A673 (cell line): ENCODE data around the gene LAMTOR4. TPM values are rescaled to one million over a fixed set of nuclear protein-coding genes. Genes with fewer than 3 reads are reported as not detected.
A peak's percentile ranks its signal among the peaks of the same experiment; 100 is the strongest.

Experiments
- BruUV-seq: library from RNA; stranded (reverse); fragments of 400-500 nt; replicated peaks from 2 replicates; lab custom pipeline; 2021; lab: Mats Ljungman, UMichigan
- CTCF ChIA-PET: fragments of 300-600 bp; sonication (Branson Sonifier 250); formaldehyde crosslinking; loops from one replicate; lab custom pipeline; 2022; ENCODE audit warnings: antibody characterized with exemption; lab: Charles Lee
- POLR2A ChIA-PET: fragments of 300-600 bp; sonication (Branson Sonifier 250); formaldehyde crosslinking; loops from one replicate; lab custom pipeline; 2022; ENCODE audit warnings: antibody characterized with exemption; ENCODE audit not compliant: low non-redundant PET; lab: Charles Lee
- DNase-seq: peaks from one replicate; pipeline ENCODE4 v3.0.0-alpha.2; 2015; ENCODE audit warnings: low spot score
- H3K27ac ChIP-seq: fragments of 200-600 bp; sonication (generic); 2 replicates; pipeline ENCODE4 v1.5.1; 2016; ENCODE audit warnings: mixed run types, low read depth, mild to moderate bottlenecking, mixed read lengths, antibody characterized with exemption, low read length; ENCODE audit not compliant: poor library complexity, severe bottlenecking
- H3K27me3 ChIP-seq: fragments of 200-600 bp; sonication (generic); replicated peaks from 2 replicates; pipeline ENCODE4 v1.6.1; 2017; ENCODE audit warnings: mixed run types, low read depth, mild to moderate bottlenecking, mixed read lengths, antibody characterized with exemption, low read length; ENCODE audit not compliant: insufficient read depth, poor library complexity
- H3K36me3 ChIP-seq: fragments of 200-600 bp; sonication (generic); 2 replicates; pipeline ENCODE4 v1.6.1; 2016; ENCODE audit warnings: mixed run types, mild to moderate bottlenecking, mixed read lengths, antibody characterized with exemption, low read length; ENCODE audit not compliant: insufficient read depth, poor library complexity, severe bottlenecking
- H3K4me1 ChIP-seq: fragments of 200-600 bp; sonication (generic); 2 replicates; pipeline ENCODE4 v1.6.1; 2017; ENCODE audit warnings: mixed run types, mild to moderate bottlenecking, mixed read lengths, antibody characterized with exemption, low read length; ENCODE audit not compliant: insufficient read depth, poor library complexity, severe bottlenecking
- H3K4me3 ChIP-seq: fragments of 200-600 bp; sonication (generic); 2 replicates; pipeline ENCODE4 v1.5.1; 2016; ENCODE audit warnings: low read depth, mixed run types, mild to moderate bottlenecking, mixed read lengths, low read length; ENCODE audit not compliant: poor library complexity, severe bottlenecking
- H3K9me3 ChIP-seq: fragments of 200-600 bp; sonication (generic); 2 replicates; pipeline ENCODE4 v1.6.1; 2016; ENCODE audit warnings: mixed run types, low read depth, mild to moderate bottlenecking, mixed read lengths, antibody characterized with exemption, low read length; ENCODE audit not compliant: poor library complexity, severe bottlenecking
- EZH2 ChIP-seq: fragments of 200-600 bp; sonication (generic); IDR thresholded peaks from 2 replicates; pipeline ENCODE4 v1.6.1; 2017; ENCODE audit warnings: borderline replicate concordance, low read depth, mild to moderate bottlenecking, mixed read lengths, antibody characterized with exemption, low read length; ENCODE audit not compliant: poor library complexity, severe bottlenecking
- intact Hi-C: fragments of 100-400 bp; cut with micrococcal nuclease; formaldehyde crosslinking; loops from one replicate; pipeline ENCODE4 v1.10.0; 2022; ENCODE audit not compliant: unreplicated experiment
- total RNA-seq: library from RNA; stranded (reverse); gene quantifications from 2 replicates; pipeline ENCODE4 v1.2.3, GENCODE V29; 2021
- TF ChIP-seq, protein P1 (sequence below): fragments of 300-800, 200-600 bp; sonication (generic); conservative IDR thresholded peaks from 2 replicates; pipeline ENCODE4 v1.5.1; 2017; ENCODE audit warnings: low read depth, mild to moderate bottlenecking, antibody characterized with exemption, low read length, moderate library complexity, mixed read lengths

LAMTOR4 gene
- total RNA-seq, 1 experiment from 2014 or later = 84.5 TPM

DNA sequence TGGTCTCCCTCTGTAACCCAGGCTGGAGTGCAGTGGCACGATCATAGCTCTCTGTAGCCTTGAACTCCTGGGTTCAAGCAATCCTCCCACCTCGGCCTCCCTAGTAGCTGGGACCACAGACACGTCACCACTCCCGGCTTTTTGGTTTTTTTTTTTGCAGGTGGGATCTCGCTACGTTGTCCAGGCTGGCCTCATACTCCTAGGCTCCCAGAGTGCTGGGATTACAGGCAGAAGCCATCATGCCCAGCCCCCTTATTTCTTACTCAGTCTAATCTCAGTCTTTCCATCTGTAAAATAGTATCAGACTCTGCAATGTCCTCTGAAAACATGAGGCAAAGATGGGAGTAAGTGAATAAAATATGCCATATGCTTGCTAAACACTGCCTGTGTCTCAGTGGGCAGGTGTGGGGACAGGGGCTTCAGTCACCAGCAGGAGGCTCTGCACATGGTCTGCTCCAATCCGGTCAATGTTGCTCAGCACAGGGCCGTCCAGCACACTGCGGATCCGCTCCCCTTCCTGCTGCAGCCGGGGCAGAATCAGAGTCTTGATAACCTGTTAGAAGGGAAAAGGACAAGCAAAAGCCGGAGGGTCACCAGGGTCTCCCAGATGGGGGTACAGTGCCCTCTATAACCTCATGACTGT is 39.1 kb upstream of the LAMTOR4 start:
- ChIA-PET CTCF (no interaction called here), POLR2A (no interaction called here)
- TF ChIP-seq EZH2 = no peak
- TF ChIP-seq, protein P1, sequence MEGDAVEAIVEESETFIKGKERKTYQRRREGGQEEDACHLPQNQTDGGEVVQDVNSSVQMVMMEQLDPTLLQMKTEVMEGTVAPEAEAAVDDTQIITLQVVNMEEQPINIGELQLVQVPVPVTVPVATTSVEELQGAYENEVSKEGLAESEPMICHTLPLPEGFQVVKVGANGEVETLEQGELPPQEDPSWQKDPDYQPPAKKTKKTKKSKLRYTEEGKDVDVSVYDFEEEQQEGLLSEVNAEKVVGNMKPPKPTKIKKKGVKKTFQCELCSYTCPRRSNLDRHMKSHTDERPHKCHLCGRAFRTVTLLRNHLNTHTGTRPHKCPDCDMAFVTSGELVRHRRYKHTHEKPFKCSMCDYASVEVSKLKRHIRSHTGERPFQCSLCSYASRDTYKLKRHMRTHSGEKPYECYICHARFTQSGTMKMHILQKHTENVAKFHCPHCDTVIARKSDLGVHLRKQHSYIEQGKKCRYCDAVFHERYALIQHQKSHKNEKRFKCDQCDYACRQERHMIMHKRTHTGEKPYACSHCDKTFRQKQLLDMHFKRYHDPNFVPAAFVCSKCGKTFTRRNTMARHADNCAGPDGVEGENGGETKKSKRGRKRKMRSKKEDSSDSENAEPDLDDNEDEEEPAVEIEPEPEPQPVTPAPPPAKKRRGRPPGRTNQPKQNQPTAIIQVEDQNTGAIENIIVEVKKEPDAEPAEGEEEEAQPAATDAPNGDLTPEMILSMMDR = 0 out of 2 replicates have a peak, but pooled peaks have one; percentile 19
- H3K4me1 ChIP-seq = no peaks in the 10 kb centered on the region
- no peaks in the 10 kb centered on the region for H3K27me3 ChIP-seq
- H3K27ac ChIP-seq = no peak overlapping the region
- no peak for DNase-seq
- H3K9me3 ChIP-seq = no peaks in the 10 kb centered on the region
- intact Hi-C loops = no loop called here
- H3K4me3 ChIP-seq = no peak overlapping the region
- H3K36me3 ChIP-seq = peaks cover 66% of the 10 kb centered on the region
- BruUV-seq = no TSS peak

DNA sequence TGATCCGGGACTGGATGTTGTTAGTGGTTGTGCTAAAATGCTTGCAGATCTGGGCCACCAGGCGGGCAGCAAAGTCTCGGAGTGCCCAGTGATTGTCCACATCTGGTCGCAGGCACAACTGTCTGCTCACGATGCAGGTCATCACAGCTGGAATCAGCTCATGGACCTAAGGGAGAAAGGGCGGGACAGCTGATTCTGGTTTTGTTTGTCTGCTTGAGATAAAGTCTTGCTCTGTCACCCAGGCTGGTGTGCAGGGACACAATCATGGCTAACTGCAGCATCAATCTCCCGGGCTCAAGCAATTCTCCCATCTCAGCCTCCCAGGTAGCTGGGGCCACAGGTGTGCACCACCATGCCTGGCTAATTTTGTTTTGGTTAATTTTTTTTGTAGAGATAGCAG is 37.6 kb upstream of the LAMTOR4 start:
- BruUV-seq = no TSS peak
- no peak for DNase-seq
- TF ChIP-seq EZH2 = no peak
- TF ChIP-seq, protein P1 = no peak
- intact Hi-C loops = no loop called here
- ChIA-PET CTCF (no interaction called here), POLR2A (no interaction called here)
- Histone ChIP-seq H3K9me3 (no peaks in the 10 kb centered on the region), H3K36me3 (peaks cover 56% of the 10 kb centered on the region), H3K4me1 (no peaks in the 10 kb centered on the region), H3K27ac (no peak overlapping the region), H3K4me3 (no peak overlapping the region), H3K27me3 (no peaks in the 10 kb centered on the region)

DNA sequence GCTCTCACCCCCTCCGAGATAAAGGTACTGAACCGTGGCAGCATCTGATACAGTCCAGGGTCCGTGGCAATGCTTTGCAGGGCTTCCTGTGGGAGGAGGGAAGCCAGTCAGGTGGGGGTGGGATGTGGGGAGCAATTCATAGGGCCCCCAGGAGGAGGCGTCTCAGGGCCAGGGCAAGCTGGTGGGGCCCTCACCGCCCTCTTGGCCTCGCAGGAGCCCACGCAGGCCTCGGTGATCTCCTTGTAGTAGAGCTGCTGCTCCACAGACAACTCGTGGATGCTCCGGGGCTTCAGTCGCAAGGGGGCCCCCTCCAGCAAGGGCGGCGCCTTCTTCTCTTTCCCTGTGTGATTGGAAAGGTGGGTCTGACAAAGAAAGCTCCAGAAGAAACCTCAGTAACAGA is 36.8 kb upstream of the LAMTOR4 start:
- no peaks in the 10 kb centered on the region for H3K27me3 ChIP-seq
- BruUV-seq = no TSS peak
- TF ChIP-seq, protein P1 = no peak
- TF ChIP-seq EZH2 = no peak
- intact Hi-C loops = no loop called here
- POLR2A ChIA-PET = no interaction called here
- no peak overlapping the region for H3K27ac ChIP-seq
- no peak overlapping the region for H3K4me3 ChIP-seq
- CTCF ChIA-PET = no interaction called here
- no peaks in the 10 kb centered on the region for H3K9me3 ChIP-seq
- no peak for DNase-seq
- H3K36me3 ChIP-seq = peaks cover 52% of the 10 kb centered on the region
- H3K4me1 ChIP-seq = no peaks in the 10 kb centered on the region
